GM12878 (cell line): Measurements from ENCODE around the gene MAGI2. TPM values are rescaled to one million over a fixed set of nuclear protein-coding genes. Genes with fewer than 3 reads are reported as not detected.

Source experiments
- ATAC-seq: fragments of 200-7000 bp; cut with Tn5 transposase; 3 replicates; pipeline ENCODE4 v1.9.1; 2020; ENCODE audit warnings: mild to moderate bottlenecking, moderate library complexity
- BruUV-seq: library from RNA; stranded (reverse); fragments of 400-500 nt; replicated peaks from 2 replicates; lab custom pipeline; 2021; lab: Mats Ljungman, UMichigan
- CTCF ChIA-PET: fragments of 300-600 bp; sonication (Branson Sonifier 250); formaldehyde crosslinking; extraction: SDS; loops from one replicate; lab custom pipeline; 2021; ENCODE audit warnings: inconsistent platforms; lab: Yijun Ruan, JAX
- POLR2A ChIA-PET: fragments of 350-600 bp; formaldehyde crosslinking; extraction: SDS; loops from one replicate; lab custom pipeline; 2021; ENCODE audit warnings: inconsistent platforms; lab: Charles Lee
- RAD21 ChIA-PET: fragments of 300-600 bp; sonication (Branson Sonifier 250); formaldehyde crosslinking; loops from one replicate; lab custom pipeline; 2023; ENCODE audit warnings: antibody characterized with exemption; ENCODE audit not compliant: unreplicated experiment; lab: Charles Lee
- SMC1A ChIA-PET: fragments of 300-600 bp; sonication (Branson Sonifier 250); formaldehyde crosslinking; loops from one replicate; lab custom pipeline; 2023; ENCODE audit not compliant: unreplicated experiment, uncharacterized antibody; lab: Charles Lee
- DNase-seq: peaks from one replicate; pipeline ENCODE4 v3.0.0-alpha.2; 2011; ENCODE audit warnings: low read depth, low spot score
- FAIRE-seq: peaks from 3 replicates; lab custom pipeline; 2011; peaks lifted over from hg19 to GRCh38; lab: Jason Lieb, UNC
- H2AFZ ChIP-seq: 2 replicates; pipeline ENCODE4 v1.6.0; 2011; ENCODE audit warnings: low read depth, low read length, control low read depth; ENCODE audit not compliant: control insufficient read depth
- H3K27ac ChIP-seq: 2 replicates; pipeline ENCODE4 v1.5.1; 2011; ENCODE audit warnings: control low read depth; ENCODE audit not compliant: control insufficient read depth, insufficient read depth
- H3K27me3 ChIP-seq, 2 experiments: replicated peaks in 1 of 2; 2 replicates each; pipeline versions ENCODE4 v1.6.0 to v1.6.1; 2011; ENCODE audit warnings: low read length in 1 of 2; ENCODE audit not compliant: control insufficient read depth in 2 of 2, insufficient read depth in 2 of 2
- H3K36me3 ChIP-seq, 2 experiments: 2 replicates each; pipeline ENCODE4 v1.5.1; 2011; ENCODE audit warnings: low read length in 1 of 2; ENCODE audit not compliant: control insufficient read depth in 2 of 2, insufficient read depth in 2 of 2
- H3K4me1 ChIP-seq: 2 replicates; pipeline ENCODE4 v1.6.1; 2011; ENCODE audit warnings: mild to moderate bottlenecking, low read length, moderate library complexity, mixed read lengths; ENCODE audit not compliant: control insufficient read depth, insufficient read depth
- H3K4me2 ChIP-seq: 2 replicates; pipeline ENCODE4 v1.6.0; 2011; ENCODE audit warnings: control low read depth; ENCODE audit not compliant: control insufficient read depth, insufficient read depth
- H3K4me3 ChIP-seq: fragments of 200-600 bp; sonication (generic); 2 replicates; pipeline ENCODE4 v1.5.1; 2016
- H3K79me2 ChIP-seq: 2 replicates; pipeline ENCODE4 v1.6.0; 2011; ENCODE audit warnings: low read length; ENCODE audit not compliant: control insufficient read depth, insufficient read depth
- H3K9ac ChIP-seq: 2 replicates; pipeline ENCODE4 v1.8.0; 2011; ENCODE audit warnings: low read length, control low read depth, mixed read lengths; ENCODE audit not compliant: control insufficient read depth, insufficient read depth
- H3K9me3 ChIP-seq: replicated peaks from 3 replicates; pipeline ENCODE4 v1.5.1; 2011; ENCODE audit warnings: mild to moderate bottlenecking, low read length; ENCODE audit not compliant: control insufficient read depth, insufficient read depth
- H4K20me1 ChIP-seq: 2 replicates; pipeline ENCODE4 v1.6.0; 2011; ENCODE audit not compliant: control insufficient read depth, insufficient read depth
- DPF2 ChIP-seq: fragments of 450-650 bp; IDR thresholded peaks from 2 replicates; pipeline ENCODE4 v1.6.1; 2017; ENCODE audit warnings: mild to moderate bottlenecking
- GATAD2B ChIP-seq: fragments of 450-650 bp; conservative IDR thresholded peaks from 2 replicates; pipeline ENCODE4 v1.6.1; 2017; ENCODE audit warnings: low read depth, mild to moderate bottlenecking, moderate library complexity
- LARP7 ChIP-seq: fragments of 450-650 bp; IDR thresholded peaks from 2 replicates; pipeline ENCODE4 v1.6.1; 2017; ENCODE audit warnings: mild to moderate bottlenecking
- MLLT1 ChIP-seq: fragments of 450-650 bp; IDR thresholded peaks from 2 replicates; pipeline ENCODE4 v1.6.1; 2016; ENCODE audit warnings: mild to moderate bottlenecking
- NR2F1 ChIP-seq: fragments of 450-650 bp; conservative IDR thresholded peaks from 2 replicates; pipeline ENCODE4 v1.6.1; 2017; ENCODE audit warnings: mild to moderate bottlenecking
- PAX8 ChIP-seq: fragments of 450-650 bp; IDR thresholded peaks from 2 replicates; pipeline ENCODE4 v1.6.1; 2017; ENCODE audit warnings: mild to moderate bottlenecking, moderate library complexity
- SRF ChIP-seq, 2 experiments: IDR thresholded peaks; 2 replicates each; pipeline ENCODE4 v1.6.1; 2011; ENCODE audit warnings: low read depth in 2 of 2, low read length in 2 of 2, mild to moderate bottlenecking in 1 of 2, moderate library complexity in 1 of 2
- SUPT20H ChIP-seq: IDR thresholded peaks from 2 replicates; pipeline ENCODE4 v1.6.1; 2011; ENCODE audit warnings: low read depth, mild to moderate bottlenecking, low read length, moderate library complexity, borderline replicate concordance; ENCODE audit not compliant: control insufficient read depth
- TAF1 ChIP-seq: IDR thresholded peaks from 2 replicates; pipeline ENCODE4 v1.6.1; 2011; ENCODE audit warnings: mild to moderate bottlenecking, low read depth, low read length, borderline replicate concordance
- TCF7 ChIP-seq: IDR thresholded peaks from 2 replicates; pipeline ENCODE4 v1.6.1; 2014; ENCODE audit warnings: antibody characterized with exemption, borderline replicate concordance
- ZBED1 ChIP-seq: IDR thresholded peaks from 2 replicates; pipeline ENCODE4 v1.6.1; 2016; ENCODE audit warnings: borderline replicate concordance
- WGBS: methylation state at CpG from one replicate; pipeline ENCODE4 v1.1.6; 2016; ENCODE audit warnings: low lambda C conversion rate; ENCODE audit not compliant: insufficient replicate concordance, insufficient coverage; ENCODE audit errors: missing lambda C conversion rate; 5-methylcytosine and 5-hydroxymethylcytosine counted together
- in situ Hi-C: fragments of 300-500 bp; cut with MboI; formaldehyde crosslinking; loops from 9 replicates; pipeline ENCODE4 v1.14.3; 2018; ENCODE audit warnings: mixed read lengths
- intact Hi-C: fragments of 100-400 bp; cut with micrococcal nuclease; formaldehyde crosslinking; loops from one replicate; pipeline ENCODE4 v1.14.2; 2022; ENCODE audit not compliant: unreplicated experiment
- polyA plus RNA-seq, 11 experiments: library from polyadenylated mRNA; depleted of rRNA in 4 of 11; unstranded in 6 of 11; stranded (reverse) in 5 of 11; fragments of >200 nt; fragmentation: Nextera tagmentation in 4 of 11; fragmentation: Illumina TruSeq in 1 of 11; extraction: Ambion mirVana in 4 of 11; extraction: Trizol in 1 of 11; gene quantifications; 1 replicate in 1 of 11; 2 replicates in 10 of 11; pipeline versions ENCODE4 v1.2.1 to v1.2.3, GENCODE V29; 2011 to 2016; ENCODE audit warnings: inconsistent platforms in 2 of 11, missing spikeins in 2 of 11, low read depth in 1 of 11
- total RNA-seq, 4 experiments: library from RNA; depleted of rRNA in 3 of 4; stranded (reverse); fragments of >200 nt in 3 of 4; fragmentation: Illumina TruSeq in 1 of 4; extraction: Trizol in 1 of 4; gene quantifications; 2 replicates each; pipeline versions ENCODE4 v1.2.1 to v1.2.3, GENCODE V29; 2013 to 2021
- TF ChIP-seq, protein P1 (sequence below): fragments of 150-350 bp; IDR thresholded peaks from 2 replicates; pipeline ENCODE4 v1.6.1; 2016; ENCODE audit warnings: low read depth, low read length

Gene MAGI2
- total and polyA plus RNA-seq, 10 of the 15 experiments (the other 5 are each of a cell fraction or from before 2014, with no cell fraction given) = 0.01 to 0.31 (median 0.05) TPM; not detected in 2

DNA sequence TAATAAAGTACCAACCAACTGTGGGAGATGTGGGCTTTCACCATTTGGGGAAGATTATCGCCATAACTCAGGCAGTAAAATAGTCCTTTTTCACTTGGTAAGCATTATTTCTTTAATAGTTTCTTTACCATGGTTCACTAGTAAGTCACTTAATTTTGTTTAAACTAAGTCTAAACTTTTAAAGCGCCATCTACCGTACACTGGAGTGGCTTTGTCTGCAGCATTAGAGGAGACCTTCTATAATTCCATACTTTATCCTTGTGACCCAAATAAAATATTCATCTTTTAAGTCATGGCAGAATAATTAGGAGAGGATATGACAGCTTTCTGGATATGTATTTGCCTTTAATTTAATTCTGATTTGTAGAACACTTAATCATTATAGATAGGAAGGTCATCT, 468.0 kb downstream of the MAGI2 start:
- no peak for ATAC-seq
- Histone ChIP-seq H3K79me2 (no peaks in the 10 kb centered on the region), H3K9me3 (no peaks in the 10 kb centered on the region), H4K20me1 (no peaks in the 10 kb centered on the region), H3K4me3 (no peak overlapping the region), H3K27ac (no peak overlapping the region), H2AFZ (no peak overlapping the region), H3K4me1 (no peaks in the 10 kb centered on the region), H3K4me2 (no peak overlapping the region), H3K9ac (no peak overlapping the region), H3K36me3 (no peaks in the 10 kb centered on the region), H3K27me3 (no peaks in the 10 kb centered on the region)
- no peak for TF ChIP-seq SRF (IDR thresholded peaks at IDR 0.05; ENCODE audit: low read depth in 2 of 2, low read length in 2 of 2)
- no peak for TF ChIP-seq SUPT20H
- no peak for TF ChIP-seq TAF1
- ChIA-PET POLR2A (no interaction called here), SMC1A (interaction anchor here (0.7 kb wide), 1 partner anchor 186 kb away, joined by 3 read pairs; no protein-coding TSS in a partner anchor), RAD21 (no interaction called here), CTCF (no interaction called here)
- no TSS peak for BruUV-seq
- no peak for DNase-seq
- in situ Hi-C loops (no loop called here), intact Hi-C loops (no loop called here)
- WGBS = 2% methylated on average over 3 of the region's 3 CpGs
- no peak for FAIRE-seq

- Histone ChIP-seq H3K79me2 (no peaks in the 10 kb centered on the region), H3K4me1 (no peaks in the 10 kb centered on the region), H3K27ac (no peak overlapping the region), H3K27me3 (no peaks in the 10 kb centered on the region), H3K9ac (no peak overlapping the region), H3K36me3 (no peaks in the 10 kb centered on the region), H3K9me3 (no peaks in the 10 kb centered on the region), H3K4me3 (no peak overlapping the region), H3K4me2 (no peak overlapping the region), H4K20me1 (no peaks in the 10 kb centered on the region), H2AFZ (no peak overlapping the region)
- ChIA-PET RAD21 (no interaction called here), CTCF (no interaction called here), POLR2A (no interaction called here), SMC1A (no interaction called here)
- FAIRE-seq = no peak
- ATAC-seq = no peak
- intact Hi-C loops (no loop called here), in situ Hi-C loops (no loop called here)
- DNase-seq = no peak
- no TSS peak for BruUV-seq
- TF ChIP-seq LARP7 = no peak
- no peak for TF ChIP-seq MLLT1
- TF ChIP-seq PAX8 = no peak
- TF ChIP-seq TCF7 = no peak
- no peak for TF ChIP-seq SRF (IDR thresholded peaks at IDR 0.05; ENCODE audit: low read depth in 2 of 2, low read length in 2 of 2)
- TF ChIP-seq ZBED1 = no peak
- no peak for TF ChIP-seq GATAD2B
- no peak for TF ChIP-seq DPF2
- TF ChIP-seq, protein P1, sequence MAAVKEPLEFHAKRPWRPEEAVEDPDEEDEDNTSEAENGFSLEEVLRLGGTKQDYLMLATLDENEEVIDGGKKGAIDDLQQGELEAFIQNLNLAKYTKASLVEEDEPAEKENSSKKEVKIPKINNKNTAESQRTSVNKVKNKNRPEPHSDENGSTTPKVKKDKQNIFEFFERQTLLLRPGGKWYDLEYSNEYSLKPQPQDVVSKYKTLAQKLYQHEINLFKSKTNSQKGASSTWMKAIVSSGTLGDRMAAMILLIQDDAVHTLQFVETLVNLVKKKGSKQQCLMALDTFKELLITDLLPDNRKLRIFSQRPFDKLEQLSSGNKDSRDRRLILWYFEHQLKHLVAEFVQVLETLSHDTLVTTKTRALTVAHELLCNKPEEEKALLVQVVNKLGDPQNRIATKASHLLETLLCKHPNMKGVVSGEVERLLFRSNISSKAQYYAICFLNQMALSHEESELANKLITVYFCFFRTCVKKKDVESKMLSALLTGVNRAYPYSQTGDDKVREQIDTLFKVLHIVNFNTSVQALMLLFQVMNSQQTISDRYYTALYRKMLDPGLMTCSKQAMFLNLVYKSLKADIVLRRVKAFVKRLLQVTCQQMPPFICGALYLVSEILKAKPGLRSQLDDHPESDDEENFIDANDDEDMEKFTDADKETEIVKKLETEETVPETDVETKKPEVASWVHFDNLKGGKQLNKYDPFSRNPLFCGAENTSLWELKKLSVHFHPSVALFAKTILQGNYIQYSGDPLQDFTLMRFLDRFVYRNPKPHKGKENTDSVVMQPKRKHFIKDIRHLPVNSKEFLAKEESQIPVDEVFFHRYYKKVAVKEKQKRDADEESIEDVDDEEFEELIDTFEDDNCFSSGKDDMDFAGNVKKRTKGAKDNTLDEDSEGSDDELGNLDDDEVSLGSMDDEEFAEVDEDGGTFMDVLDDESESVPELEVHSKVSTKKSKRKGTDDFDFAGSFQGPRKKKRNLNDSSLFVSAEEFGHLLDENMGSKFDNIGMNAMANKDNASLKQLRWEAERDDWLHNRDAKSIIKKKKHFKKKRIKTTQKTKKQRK = no peak
- TF ChIP-seq NR2F1 = no peak
These were observed 470.0 kb downstream of the MAGI2 start for GRCh38 chr7:78983483-78983882.
